GM20000 (cell line): ENCODE measurements around the gene LCE1A.

Experiments used
- DNase-seq: peaks from one replicate; pipeline ENCODE4 v3.0.0; 2012; ENCODE audit warnings: low spot score
- TF ChIP-seq, protein P1 (sequence below): IDR thresholded peaks from 2 replicates; pipeline ENCODE4 v1.5.1; 2012; ENCODE audit warnings: mild to moderate bottlenecking, control low read depth; ENCODE audit errors: extremely low read depth, missing control alignments

Gene LCE1A, protein sequence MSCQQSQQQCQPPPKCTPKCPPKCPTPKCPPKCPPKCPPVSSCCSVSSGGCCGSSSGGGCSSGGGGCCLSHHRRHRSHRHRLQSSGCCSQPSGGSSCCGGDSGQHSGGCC

DNA sequence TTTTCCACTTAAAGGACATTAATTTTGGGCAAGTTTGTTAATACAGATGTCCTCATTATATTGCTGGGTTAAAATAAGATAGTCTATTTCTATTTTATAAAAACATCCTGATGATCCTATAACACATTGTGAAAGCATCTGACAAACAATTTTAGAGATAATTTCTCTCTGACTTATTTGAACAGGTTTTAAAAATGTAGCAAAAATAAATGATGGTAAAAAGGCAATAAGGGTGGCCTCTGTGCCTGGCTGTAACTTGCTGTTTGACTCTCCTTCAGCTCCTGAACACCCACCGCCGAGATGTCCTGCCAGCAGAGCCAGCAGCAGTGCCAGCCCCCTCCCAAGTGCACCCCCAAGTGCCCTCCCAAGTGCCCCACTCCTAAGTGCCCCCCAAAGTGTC, at the start of gene LCE1A:
TSS of gene LCE1A (plus strand) at position 301 of the 400 bp plus-strand sequence. CDS start at position 301, 0 bp downstream.
- TF ChIP-seq, protein P1, sequence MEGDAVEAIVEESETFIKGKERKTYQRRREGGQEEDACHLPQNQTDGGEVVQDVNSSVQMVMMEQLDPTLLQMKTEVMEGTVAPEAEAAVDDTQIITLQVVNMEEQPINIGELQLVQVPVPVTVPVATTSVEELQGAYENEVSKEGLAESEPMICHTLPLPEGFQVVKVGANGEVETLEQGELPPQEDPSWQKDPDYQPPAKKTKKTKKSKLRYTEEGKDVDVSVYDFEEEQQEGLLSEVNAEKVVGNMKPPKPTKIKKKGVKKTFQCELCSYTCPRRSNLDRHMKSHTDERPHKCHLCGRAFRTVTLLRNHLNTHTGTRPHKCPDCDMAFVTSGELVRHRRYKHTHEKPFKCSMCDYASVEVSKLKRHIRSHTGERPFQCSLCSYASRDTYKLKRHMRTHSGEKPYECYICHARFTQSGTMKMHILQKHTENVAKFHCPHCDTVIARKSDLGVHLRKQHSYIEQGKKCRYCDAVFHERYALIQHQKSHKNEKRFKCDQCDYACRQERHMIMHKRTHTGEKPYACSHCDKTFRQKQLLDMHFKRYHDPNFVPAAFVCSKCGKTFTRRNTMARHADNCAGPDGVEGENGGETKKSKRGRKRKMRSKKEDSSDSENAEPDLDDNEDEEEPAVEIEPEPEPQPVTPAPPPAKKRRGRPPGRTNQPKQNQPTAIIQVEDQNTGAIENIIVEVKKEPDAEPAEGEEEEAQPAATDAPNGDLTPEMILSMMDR, result no peak
- no peak for DNase-seq

DNA sequence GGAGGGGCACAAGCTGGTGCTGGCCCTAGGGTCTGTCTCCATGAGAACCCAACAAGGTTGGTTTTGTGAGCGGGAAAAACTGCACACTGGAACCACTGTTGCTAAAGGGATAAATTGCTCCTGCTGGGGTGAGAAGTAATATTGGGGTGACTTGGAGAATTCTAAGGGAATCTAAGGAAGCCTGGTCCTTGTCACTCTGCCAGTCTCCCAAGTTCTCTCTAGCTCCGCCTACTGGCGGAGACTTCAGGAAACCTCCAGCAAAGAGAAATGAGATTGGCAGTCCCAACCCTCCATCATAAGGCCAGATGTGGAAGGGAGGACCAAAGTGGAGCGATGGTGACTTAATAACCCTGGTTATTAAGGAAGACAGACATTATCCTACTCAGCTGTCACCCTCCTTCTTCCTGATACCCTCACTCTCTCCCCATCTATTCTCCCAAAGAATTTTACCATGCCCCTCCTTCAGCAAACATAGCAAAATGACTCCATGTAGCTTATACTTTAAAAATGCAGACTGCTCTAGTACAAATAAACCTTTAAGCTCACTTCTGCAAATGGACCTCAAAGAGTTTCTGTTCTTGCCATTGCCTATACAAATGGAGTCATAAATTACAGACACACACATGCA, 49.6 kb upstream of the LCE1A start:
- peak; percentile 59 for DNase-seq
- TF ChIP-seq, protein P1, result peak; percentile 18

DNA sequence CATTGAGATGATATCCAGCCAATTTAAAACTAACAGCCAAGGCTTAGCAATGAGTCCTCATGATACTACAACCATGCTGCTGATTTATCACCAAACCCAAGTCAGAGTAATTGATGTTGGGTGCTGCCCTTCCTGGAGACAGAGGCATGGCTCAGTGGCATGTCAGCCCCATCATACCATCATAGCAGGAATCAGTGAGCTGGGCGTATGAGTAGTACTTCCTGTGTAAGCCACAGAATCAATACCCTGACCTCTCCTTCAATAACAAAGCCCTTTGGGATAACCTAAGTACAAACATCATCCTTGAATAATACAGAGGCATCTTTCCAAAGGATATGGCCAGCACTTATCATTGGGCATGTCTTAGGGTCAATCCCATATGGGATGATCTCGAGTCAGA, 44.2 kb upstream of the LCE1A start:
- TF ChIP-seq, protein P1, result no peak
- no peak for DNase-seq

DNA sequence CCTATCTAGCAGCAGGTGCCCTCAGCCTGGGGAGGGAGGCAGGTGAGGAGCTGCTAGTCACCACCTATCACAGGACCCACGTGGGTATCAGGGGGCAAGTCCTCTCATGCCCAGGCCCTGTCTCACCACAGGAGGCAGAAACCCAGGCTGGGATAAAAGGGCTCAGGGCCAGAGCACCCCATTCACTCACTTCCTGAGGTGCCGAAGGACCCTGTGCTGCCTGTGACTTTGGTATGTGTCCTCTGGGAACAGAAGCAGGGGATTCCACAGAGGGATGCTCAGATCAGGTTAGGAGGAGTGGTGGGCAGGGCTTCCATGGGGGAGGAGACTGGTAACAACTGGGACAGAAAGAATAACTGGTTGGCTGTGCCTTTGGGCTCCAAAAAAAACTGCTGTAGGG, 41.2 kb upstream of the LCE1A start, which contains the start of gene LCE1E:
TSS of gene LCE1E (plus strand) at position 181 of the 400 bp plus-strand sequence. CDS start 1,043 bp downstream, outside the sequence.
- DNase-seq, result no peak
- TF ChIP-seq, protein P1, result no peak

DNA sequence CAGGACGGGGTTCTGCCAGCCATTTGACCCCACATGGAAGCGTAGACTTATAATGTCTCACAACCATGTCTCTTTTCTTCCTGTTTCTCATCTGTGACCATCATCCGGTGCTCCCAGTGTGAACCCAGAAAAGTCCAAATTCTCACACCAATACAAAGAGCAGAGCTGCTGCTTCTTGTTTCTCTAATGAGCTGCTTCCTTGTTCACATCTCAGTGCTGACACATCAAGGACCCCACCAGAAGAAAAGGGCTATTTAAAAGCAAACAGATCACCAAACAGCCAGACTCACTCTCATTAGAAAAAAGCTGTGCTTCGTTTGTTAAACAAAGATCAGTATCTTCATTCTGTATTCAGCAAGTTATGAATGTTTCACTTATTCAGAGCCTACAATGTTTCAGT, 31.6 kb upstream of the LCE1A start:
- TF ChIP-seq, protein P1, result no peak

DNA sequence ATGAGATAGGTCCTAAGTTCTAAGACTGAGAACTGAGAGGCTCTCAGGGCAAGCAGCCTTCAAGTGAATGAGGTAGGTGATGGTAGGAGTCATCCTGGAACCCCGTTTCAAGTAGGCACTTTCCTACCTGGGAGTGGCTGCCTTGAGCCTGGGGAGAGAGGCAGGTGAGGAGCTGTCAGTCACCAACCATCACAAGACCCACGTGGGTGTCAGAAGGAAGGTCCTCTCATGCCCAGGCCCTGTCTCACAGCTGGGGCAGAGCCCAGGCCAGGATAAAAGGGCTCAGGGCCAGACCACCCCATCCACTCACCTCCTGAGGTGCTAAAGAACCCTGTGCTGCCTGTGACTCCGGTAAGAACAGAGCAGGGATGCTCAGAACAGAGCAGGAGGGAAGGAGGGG, 30.9 kb upstream of the LCE1A start, which contains the start of gene LCE1D:
TSS of gene LCE1D (plus strand) at position 301 of the 400 bp plus-strand sequence. CDS start 1,074 bp downstream, outside the sequence.
- no peak for DNase-seq
- TF ChIP-seq, protein P1, result no peak

More for the DNA sequence above, 31.6 kb upstream of the LCE1A start:
- no peak for DNase-seq

DNA sequence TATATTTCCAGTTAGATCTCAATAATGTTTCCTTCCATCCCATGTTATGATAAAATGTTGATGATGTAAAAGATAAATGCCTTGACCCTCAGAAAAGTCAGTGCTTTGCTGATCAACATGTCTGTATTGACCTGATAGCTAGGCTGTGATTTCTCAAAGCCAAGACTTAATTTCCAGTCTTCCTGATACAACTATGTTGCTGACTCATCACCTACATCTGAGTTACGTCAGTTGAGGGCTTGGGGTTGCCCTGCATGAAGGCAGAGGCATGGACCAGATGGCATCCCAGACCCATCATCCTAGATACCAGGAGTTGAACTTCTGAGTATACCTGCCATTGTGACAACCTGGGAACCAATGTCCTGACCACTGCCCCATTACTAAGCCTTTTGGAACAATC, 25.9 kb upstream of the LCE1A start:
- TF ChIP-seq, protein P1, result no peak

More for the DNA sequence above, 25.9 kb upstream of the LCE1A start:
- no peak for DNase-seq
